Right lobe of liver (tissue), 4 donors: ENCODE data around the gene SGSM2.

ENCODE experiments used
- POLR2A ChIP-seq: fragments of 450-650 bp; IDR thresholded peaks from one replicate; pipeline ENCODE4 v1.6.1; 2017; ENCODE audit warnings: antibody characterized with exemption, mild to moderate bottlenecking
- TF ChIP-seq, protein P1 (sequence below), 4 donors: fragments of 200-600 bp in 3 of 4; fragments of 450-650 bp in 1 of 4; IDR thresholded peaks; one replicate each; pipeline versions ENCODE4 v1.5.1 to v1.8.0; 2016 to 2022; ENCODE audit warnings: antibody characterized with exemption in 4 of 4, mild to moderate bottlenecking in 2 of 4
- donor health status: DM: no; HTN: no; CAD: no.
- donor health status: DM: no; HTN: no; CAD: no.
- donor health status: DM: no; HTN: yes; CAD: no.

DNA sequence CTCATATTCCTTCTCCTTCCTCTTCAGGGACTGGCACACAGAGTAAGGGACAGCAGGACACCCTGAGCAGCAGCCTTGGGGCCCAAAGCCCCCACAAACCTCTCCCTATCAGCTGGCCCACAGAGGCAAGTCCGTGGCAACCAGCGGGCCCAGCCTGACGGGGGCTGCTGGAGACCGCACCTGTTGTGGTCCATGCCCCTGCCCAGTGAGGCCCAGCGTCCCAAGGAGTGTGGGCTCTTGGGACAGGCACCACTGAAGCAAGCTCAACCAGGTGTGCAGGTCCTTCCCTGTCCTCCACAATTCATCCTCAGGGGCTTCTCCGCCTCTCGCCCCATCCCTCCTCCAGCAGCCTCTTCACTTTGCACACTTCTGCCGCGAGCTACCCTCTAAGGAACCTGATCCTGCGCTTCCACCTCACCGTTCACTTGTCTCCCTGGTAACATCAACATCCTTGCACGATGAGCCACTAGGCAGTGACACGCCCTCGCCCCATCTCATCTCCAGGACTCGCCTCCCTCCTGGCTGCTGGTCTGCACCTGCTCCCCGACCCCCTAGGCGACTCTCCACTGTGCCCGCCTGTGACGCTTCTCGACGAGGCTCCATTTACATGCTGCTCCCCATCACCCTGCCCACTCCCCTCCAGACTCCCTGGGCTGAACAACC, 50.9 kb downstream of the SGSM2 start:
- TF ChIP-seq POLR2A, result no peak
- TF ChIP-seq, protein P1, sequence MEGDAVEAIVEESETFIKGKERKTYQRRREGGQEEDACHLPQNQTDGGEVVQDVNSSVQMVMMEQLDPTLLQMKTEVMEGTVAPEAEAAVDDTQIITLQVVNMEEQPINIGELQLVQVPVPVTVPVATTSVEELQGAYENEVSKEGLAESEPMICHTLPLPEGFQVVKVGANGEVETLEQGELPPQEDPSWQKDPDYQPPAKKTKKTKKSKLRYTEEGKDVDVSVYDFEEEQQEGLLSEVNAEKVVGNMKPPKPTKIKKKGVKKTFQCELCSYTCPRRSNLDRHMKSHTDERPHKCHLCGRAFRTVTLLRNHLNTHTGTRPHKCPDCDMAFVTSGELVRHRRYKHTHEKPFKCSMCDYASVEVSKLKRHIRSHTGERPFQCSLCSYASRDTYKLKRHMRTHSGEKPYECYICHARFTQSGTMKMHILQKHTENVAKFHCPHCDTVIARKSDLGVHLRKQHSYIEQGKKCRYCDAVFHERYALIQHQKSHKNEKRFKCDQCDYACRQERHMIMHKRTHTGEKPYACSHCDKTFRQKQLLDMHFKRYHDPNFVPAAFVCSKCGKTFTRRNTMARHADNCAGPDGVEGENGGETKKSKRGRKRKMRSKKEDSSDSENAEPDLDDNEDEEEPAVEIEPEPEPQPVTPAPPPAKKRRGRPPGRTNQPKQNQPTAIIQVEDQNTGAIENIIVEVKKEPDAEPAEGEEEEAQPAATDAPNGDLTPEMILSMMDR (IDR thresholded peaks at IDR 0.05), result no peak
